GM20431 (cell line): ENCODE measurements around the gene ANAPC10.

Experiments
- in situ Hi-C: fragments of 300-500 bp; cut with MseI, MboI; formaldehyde crosslinking; loops from one replicate; pipeline ENCODE4 v1.15.0; 2020; ENCODE audit warnings: low sequenced_read_pairs; ENCODE audit not compliant: unreplicated experiment

The ANAPC10 gene

DNA sequence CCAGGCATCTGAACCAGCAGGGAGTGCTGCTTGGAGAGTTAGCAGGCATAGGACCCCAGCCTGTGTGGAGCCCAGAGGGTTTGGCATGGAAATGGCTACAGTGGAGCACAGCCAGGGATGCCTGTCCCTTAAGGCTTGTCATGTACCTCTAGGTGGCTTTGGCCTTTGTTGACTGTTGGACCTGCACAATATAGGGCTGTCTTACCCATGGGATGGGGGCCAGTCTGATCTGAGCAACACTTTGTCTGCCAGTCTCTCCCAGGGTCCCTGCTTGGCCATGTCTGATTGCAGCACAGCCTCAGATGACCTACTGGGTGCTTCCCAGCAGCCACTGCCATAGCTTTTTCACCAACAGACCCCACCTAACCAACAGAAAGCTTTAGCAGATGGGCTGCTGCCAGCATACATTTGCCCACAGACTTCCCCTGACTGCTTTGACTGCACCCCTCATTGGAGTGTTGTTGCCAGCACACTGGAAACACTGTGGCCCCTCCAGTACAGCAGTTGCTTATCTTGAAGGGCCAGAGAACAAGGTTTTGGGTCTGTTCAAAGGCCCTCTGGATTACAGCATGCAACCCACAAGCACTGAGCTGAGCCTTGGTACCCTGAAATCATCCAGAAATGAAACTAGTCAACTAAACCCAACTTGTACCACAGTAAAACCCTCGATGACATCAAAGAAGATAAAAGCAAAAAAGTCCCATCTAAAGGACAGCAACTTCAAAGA lies 22.1 kb downstream of the ANAPC10 start:
- in situ Hi-C loops: no loop called here

- in situ Hi-C loops: loop anchor here (25.0 kb wide), 1 partner anchor 434 kb away; the partner anchor contains the start of gene HHIP
Observed at GRCh38 chr4:145071560-145071959, 26.4 kb downstream of the ANAPC10 start.

- in situ Hi-C loops: loop anchor here (25.0 kb wide), 1 partner anchor 432 kb away; the partner anchor contains the start of gene HHIP
Observed at GRCh38 chr4:145069361-145069760, 28.6 kb downstream of the ANAPC10 start.

DNA sequence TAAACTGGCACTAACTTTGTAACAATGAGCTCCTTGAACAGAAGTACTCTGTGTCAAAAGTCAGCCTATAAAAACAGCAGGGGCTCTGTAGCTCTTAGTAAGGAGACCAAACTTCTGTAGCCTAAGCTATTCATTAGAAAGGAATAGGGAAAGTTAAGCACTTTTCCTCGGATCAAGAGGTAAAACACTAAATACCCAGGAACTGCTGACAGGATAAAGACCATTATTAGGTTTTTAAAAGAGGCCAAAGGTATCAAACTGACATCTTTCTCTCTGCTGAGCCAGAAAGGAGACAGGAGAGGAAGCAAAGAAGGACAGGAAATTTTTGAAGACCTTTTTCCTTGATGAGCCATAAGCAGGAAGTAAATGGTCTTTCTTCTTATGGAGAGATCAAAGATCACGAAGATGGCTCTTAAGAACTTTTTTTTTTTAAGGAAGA lies 31.9 kb downstream of the ANAPC10 start:
- in situ Hi-C loops: loop anchor here (25.0 kb wide), 1 partner anchor 429 kb away; the partner anchor contains the start of gene HHIP

GRCh38 chr4:145061318-145061920 lies 36.6 kb downstream of the ANAPC10 start:
- in situ Hi-C loops: loop anchor here (25.0 kb wide), 1 partner anchor 424 kb away; the partner anchor contains the start of gene HHIP

- in situ Hi-C loops: loop anchor here (25.0 kb wide), 1 partner anchor 421 kb away; the partner anchor contains the start of gene HHIP
Observed at GRCh38 chr4:145058256-145058655, 39.7 kb downstream of the ANAPC10 start.

GRCh38 chr4:145056325-145057130 lies 41.5 kb downstream of the ANAPC10 start:
- in situ Hi-C loops: loop anchor here (25.0 kb wide), 1 partner anchor 419 kb away; the partner anchor contains the start of gene HHIP

- in situ Hi-C loops: loop anchor here (25.0 kb wide), 1 partner anchor 418 kb away; the partner anchor contains the start of gene HHIP
Observed at GRCh38 chr4:145055533-145056257, 42.3 kb downstream of the ANAPC10 start.

DNA sequence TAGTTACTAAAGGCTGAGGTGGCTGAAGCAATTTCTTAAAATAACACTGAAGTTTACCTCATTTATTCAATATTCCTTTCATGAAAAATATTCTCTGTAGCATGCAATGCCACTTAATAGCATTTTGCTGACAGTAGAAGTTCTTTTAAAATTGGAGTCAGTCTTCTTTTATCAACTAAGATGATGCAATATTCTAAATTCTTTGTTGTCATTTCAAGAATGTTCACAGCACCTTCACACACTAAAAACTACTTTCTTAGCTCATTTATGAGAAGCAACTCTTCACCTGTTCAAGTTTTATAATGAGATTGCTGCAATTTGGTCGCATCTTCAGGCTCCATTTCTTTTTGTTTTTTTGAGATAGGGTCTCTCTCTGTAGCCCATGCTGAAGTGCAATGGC lies 48.8 kb downstream of the ANAPC10 start:
- in situ Hi-C loops: loop anchor here (25.0 kb wide), 1 partner anchor 862 kb away; no protein-coding TSS in a partner anchor

DNA sequence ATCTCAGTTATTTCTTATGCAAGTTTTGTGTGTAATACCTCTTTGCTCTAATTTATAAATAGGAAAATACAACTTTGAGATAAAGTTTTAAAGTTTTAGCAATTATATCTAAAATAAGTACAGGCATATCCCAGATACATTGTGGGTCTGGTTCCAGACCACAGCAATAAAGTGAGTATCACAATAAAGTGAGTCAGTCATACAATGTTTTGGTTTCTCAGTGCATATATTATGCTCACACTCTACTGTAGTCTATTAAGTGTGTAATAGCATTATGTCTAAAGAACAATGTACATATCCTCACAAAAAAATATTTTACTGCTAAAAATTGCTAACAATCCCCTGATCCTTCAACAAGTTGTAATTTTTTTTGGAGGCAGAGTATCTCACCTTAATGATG lies 49.2 kb downstream of the ANAPC10 start:
- in situ Hi-C loops: loop anchor here (25.0 kb wide), 1 partner anchor 862 kb away; no protein-coding TSS in a partner anchor

DNA sequence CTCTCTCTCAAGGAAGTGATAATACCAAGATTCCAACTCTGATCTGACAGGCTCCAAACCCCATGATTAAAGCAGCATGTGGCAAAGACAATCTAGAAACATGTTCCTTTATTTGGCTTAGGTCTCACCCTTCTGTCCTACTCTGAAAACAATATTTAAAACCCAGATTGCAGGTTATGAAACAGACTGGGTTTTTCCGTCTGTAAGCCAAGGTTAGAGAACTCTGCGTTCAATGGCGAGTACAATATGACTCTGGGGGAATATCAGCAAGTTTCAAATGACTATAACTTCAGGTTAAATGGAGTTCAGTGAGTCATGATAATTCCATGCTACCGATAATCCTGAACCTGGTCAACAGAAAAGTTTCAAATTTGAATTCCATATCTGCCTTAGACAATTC lies 50.8 kb downstream of the ANAPC10 start:
- in situ Hi-C loops: loop anchor here (25.0 kb wide), 1 partner anchor 860 kb away; no protein-coding TSS in a partner anchor

DNA sequence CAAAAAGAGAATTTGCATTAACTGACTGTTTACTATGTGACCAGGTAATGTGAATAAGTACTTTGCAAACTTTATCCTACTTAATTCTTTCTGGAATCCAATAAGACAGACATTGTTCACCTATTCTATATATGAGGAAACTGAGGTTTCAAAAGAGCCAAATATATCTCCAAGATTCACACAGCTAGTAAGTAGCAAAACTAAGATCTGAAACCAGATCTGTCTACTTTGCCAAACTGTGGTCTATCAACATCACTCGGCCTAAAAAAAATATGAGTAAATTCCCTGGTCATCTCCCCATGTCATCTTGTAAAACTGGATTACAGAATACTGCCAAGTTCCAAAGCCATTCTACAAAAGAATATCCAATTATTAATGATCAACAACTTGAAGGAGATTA lies 52.8 kb downstream of the ANAPC10 start:
- in situ Hi-C loops: loop anchor here (25.0 kb wide), 1 partner anchor 858 kb away; no protein-coding TSS in a partner anchor

DNA sequence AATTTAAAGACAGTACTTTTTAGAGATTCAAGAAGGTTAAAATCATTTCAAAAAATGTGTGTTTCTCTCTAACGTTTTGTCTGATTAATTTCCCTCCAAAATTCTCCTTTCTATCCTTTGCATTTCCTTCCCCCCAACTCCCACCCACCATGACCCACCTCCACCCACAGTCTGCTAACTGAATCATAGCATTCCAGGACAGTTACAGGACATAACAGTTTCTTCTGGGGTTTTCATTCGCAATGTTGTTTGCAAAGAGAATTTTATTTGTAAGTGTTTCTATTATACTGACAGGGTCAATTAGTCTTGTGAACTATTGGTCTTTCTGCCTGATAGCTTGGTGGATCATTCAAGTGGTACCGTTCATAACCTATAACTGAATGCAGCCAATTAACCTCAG lies 53.7 kb downstream of the ANAPC10 start:
- in situ Hi-C loops: loop anchor here (25.0 kb wide), 1 partner anchor 857 kb away; no protein-coding TSS in a partner anchor

- in situ Hi-C loops: loop anchor here (25.0 kb wide), 1 partner anchor 856 kb away; no protein-coding TSS in a partner anchor
Observed at GRCh38 chr4:145043306-145043705, 54.7 kb downstream of the ANAPC10 start.

DNA sequence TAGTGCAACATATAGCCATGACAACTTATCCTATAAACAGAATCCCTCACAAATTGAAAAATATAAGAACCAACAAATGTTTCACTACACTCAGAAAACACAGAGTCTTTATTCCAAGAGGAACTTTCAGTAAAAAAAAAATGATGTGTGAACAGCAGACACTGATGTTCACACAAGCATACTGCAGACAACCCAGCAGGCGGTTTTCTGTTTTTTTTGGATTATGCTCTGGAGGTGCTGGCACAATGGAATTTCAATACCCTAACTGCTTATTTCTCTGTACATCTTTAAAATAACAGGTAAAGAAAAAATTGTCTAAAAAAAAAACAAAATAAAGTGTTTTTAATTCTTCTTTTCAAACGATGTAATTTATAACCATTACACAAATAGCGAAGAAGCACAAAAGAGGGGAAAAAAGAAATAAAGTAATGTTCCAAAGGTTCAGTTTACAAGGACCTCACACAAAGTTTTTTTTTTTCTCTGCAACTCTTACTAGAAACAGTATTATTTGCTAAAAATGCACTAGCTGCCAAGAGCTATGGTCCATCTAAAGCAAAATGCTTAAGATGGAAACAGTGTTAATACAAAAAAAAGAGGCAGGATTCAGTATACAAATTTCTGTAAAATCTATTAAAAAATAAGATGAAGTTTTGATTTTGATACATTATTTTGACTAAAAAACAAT lies 55.3 kb downstream of the ANAPC10 start:
- in situ Hi-C loops: loop anchor here (25.0 kb wide), 1 partner anchor 855 kb away; no protein-coding TSS in a partner anchor

DNA sequence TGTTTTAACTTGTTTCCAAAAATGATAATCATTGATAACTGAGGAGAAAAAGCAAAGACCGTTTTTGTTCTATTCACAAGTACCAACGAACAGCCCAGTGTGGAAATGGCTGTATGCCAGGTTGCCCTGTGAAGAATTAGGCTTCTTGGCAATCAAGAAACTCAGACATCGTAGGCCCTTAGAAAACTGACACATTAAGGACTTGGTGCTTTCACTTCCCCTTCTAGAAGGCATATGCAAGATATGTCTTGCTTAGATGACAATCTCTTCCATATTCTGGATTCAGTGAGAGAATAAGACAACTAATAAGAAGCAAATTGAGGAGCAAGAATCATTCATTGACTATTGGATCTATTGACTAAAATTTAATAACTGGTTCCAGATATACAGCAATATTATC lies 56.6 kb downstream of the ANAPC10 start:
- in situ Hi-C loops: loop anchor here (25.0 kb wide), 1 partner anchor 854 kb away; no protein-coding TSS in a partner anchor

DNA sequence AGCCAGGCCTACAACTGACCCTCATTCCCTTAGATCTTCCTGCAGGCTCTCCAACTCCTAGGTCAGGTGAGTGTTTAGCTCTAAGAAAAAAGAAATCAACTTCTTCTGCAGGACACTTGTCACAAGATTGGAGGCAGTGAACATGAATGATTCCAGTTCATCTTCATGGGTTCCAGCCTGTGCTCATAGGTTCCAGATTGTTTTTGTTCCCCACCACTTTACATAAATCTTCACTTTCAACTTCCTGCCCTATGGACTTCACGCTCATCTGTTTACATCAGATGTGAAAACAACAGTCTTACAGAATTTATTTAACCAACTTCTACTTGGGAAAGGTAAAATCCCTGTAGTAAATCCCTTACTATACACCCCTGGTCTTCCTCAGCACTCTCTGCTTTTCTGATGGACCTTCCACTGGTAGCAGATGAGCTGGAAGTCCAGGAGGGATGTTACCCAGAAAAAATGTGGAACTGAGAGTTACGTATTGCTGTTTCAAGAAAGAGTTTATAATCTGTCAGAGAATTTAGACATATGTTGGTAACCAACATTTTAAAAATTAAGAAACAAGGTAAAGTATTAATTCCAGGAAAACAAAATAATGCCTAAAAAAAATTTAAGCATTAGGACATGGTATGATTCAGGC lies 62.4 kb downstream of the ANAPC10 start:
- in situ Hi-C loops: loop anchor here (25.0 kb wide), 1 partner anchor 848 kb away; no protein-coding TSS in a partner anchor

DNA sequence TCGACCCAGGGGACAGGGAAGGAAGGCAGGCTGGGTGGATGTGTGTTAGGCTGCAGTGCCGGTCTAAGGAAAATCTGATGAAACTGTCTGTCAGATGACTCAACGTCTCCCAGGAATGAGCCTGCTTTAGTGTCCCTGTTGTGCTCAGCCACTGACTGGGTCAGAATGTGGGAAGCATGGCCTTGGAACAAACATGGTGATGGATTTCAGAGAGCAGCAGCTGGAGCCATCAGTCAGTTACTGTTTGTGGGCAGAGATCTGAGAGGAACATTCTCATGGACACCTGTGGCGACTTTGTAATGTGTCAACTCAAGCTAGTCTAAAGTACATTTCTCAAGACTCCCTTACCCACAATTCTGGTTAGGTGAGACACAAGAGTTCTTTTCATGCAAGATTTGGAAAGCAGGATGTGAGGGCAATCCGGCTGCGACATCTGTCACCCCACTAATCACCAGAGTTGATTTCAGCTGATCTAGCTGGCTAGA lies 63.2 kb downstream of the ANAPC10 start:
- in situ Hi-C loops: loop anchor here (25.0 kb wide), 1 partner anchor 847 kb away; no protein-coding TSS in a partner anchor
